HL-60/S4 treated with phorbol 12-myristate 13-acetate at 8.2 ng/mL for 4 days and 3 days (cell line): Measurements from ENCODE around the gene LIMCH1.

Experiments
- in situ Hi-C: fragments of 300-500 bp; cut with MboI; formaldehyde crosslinking; loops from 2 replicates; pipeline ENCODE4 v1.15.0; 2022; ENCODE audit warnings: low sequenced_read_pairs

Gene LIMCH1

DNA sequence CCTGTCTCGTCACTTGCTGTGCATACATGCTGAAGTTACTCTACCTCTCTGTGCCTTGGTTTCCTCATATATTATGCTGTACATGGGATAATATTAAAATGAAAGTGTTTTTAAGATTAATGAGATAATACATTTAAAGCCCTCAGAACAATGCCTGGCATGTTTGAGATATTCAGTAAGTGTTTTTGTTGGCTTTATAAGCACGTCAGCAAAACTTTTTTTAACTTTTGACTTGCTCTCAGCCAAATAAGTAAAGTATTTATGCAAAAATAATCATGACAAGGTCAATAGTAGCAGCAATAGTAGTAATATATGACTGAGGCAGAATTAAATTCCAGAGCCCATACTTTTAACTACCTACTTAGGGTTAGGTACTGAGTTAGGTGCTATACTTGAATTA lies 29.2 kb downstream of the LIMCH1 start:
- in situ Hi-C loops = no loop called here

DNA sequence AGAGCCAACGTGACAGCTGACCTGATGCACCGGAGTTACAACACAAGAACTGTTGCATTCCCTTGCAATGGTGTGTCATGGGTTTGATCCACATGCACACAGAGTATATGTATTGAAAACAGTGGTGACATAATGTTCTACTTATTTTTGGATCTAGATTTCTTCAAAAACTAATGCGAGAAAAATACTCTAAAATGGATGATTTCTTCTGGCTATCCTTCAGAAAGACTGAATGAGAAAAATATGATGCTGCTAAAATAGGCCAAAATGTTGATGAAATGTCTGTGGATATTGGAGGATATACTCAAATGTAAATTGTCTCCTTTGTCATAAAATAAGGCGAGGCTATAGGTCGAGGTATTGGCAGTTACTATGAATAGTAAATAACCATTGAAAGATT lies 30.4 kb downstream of the LIMCH1 start:
- in situ Hi-C loops = no loop called here

DNA sequence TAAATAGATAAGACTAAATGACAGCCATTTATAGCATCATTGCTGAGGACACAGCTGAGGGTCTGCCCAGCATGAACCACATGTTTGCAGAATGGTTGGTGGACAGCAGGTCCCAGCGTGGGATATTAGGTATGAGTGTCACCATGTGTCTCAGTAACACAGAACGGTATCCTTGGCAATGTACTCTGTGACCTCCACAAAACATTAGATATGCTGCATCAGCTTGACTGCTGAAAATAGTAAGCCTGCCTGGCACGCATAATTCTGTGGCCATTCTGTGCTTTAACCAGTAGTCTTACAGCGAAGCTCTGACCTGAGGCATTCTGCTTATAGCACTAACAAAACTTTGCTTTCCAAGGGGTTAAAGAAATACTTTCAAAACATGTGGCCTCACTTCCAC lies 32.0 kb downstream of the LIMCH1 start:
- in situ Hi-C loops = no loop called here

DNA sequence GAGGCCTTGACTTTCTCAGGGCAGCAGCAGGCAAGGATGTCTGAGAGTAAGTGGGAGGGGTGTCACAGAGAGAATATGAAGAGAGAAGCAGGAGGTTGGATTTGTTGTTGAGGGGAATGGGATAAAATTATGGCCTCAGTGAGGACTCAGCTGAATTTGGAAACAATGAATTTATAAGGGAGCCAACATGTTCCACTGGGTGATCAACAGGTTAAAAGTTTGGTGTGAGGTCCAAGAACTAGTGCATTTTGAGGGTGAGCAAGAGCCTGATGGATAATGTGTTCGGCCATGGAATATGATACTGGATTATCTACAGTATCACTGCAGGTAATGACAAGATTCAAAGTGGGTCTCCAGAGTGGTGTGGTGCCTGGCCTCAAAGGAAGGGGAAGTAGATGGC lies 33.5 kb downstream of the LIMCH1 start:
- in situ Hi-C loops = no loop called here

DNA sequence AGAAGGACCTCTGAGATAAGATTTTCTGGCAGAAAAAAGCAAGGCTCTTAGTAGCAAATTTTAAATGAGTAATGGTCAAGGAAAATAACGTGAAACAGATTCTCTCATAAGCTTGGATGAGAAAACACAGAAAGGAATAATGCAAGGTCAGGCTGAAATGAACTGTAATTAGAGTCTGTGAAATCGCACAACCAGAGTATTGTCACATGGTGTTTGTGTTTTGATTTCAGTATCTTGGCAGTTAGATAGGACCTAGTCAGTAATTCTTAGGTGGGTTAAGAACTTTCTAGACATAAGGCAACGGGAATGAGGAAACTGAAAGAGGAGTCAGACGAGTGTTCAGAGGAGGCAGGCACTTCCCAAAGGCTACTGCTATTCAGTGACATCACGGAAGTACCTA lies 34.6 kb downstream of the LIMCH1 start:
- in situ Hi-C loops = no loop called here

DNA sequence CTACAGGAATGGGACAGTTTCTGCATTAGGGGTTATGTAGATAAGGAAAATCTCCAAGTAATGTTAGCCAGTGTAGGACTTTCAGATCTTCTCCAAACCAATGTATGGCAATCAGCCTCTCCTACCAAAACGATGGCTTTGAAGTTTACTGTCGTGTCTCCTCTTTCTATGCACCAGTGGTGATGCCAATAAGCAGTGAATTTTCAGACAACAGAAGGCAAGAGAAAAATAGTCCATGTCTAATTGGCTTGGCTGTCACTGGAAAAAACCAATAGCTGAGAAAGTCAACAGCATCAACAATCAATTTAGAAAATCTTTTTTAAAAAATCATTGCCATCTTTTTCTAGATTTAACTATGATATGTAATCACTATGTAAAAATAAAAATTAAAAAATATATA lies 35.0 kb downstream of the LIMCH1 start:
- in situ Hi-C loops = no loop called here

DNA sequence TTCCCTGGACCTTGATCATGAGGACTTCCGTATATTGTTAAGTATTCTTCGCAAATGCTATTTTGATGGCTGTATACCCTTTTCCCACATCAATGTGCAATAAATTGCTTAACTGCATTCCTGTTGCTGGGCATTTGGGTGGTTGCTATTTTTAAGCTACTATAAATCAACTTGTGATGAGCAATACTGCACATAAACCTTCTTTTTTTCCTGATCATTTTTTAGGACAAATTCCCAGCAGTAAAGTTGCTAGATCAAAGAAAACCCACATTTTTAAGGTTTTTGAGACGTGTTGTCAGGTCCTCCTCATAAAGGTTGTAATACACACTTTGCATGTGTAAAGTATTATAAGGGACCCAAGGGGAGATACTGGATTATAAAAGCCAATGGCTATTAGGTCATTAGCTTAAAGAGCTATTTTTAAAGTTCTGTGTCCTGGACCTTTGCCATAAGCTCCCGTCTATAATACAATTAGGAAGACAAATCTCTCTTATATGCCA lies 35.6 kb downstream of the LIMCH1 start:
- in situ Hi-C loops = no loop called here

DNA sequence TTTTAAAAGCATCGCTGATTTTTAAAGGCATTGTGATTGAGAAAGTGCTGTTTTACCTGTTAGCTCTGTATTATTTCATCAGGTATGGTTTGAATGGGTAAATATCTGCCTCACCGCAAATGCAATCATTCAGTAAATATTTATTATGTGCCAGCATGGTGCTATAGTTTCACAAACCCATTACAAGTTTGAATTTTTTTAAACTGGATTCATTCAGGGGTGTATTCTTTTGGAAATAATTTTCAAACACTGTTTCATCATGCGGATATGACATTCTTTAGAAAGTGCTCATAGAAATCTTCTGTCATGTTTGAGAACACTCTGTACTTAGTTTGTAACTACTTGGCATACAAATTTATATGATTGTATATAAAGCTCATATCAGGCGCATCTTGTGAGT lies 37.2 kb downstream of the LIMCH1 start:
- in situ Hi-C loops = no loop called here

DNA sequence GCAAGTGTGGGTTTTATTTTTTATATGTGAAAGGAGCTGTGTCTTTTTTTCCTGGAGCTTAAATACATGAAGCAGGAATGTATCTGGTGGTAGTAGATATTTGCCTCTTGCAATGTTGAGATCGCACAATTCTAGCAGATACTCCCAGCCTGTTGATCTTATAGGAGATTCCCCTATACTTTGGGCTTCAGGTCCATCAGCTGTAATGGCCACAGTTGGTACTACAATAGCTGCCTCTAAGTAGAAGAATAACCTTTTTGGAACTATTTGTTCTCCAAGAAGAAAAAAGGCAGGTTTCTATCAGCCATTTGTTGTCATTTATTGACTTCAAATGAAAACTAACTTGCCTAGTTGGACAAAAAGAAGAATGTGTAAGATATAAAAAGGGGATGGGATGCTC lies 37.7 kb downstream of the LIMCH1 start:
- in situ Hi-C loops = no loop called here

DNA sequence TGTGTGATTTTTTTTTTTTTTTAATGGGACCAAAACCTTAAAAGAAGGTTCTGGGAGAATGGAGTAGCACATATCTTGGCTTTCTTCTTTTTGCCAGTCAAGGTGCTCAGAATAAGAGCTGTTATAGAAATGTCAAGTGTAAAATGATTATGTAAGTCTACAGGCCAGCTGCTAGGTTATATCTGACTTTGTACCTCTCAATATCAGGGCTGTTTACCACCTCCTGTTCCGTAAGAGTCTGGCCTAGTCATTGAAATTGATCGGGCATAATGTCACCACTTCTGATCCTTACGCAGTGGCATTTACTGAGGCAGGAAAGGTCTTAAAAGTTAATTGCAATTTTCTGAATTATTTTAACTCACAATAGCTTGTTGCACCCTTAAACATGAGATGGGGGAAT lies 41.1 kb downstream of the LIMCH1 start:
- in situ Hi-C loops = no loop called here

DNA sequence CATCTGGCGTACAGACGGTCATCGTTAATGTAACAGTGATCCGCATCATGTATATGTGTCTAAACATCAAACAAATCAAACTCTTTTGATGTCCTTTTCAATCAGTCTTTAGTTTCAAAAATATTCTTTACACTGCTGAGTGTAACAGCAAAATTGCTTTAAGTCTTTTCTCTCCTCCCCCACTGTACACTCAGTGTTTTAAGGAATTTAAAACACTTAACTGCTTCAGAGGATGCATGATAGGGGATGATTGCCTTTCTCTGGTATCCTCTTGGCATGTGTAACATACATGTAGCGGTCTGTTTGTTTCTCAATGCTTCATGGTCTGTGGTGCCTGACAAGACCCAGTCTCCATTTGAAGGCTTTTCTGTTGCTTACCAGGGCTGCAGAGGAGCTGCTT lies 41.6 kb downstream of the LIMCH1 start:
- in situ Hi-C loops = no loop called here

DNA sequence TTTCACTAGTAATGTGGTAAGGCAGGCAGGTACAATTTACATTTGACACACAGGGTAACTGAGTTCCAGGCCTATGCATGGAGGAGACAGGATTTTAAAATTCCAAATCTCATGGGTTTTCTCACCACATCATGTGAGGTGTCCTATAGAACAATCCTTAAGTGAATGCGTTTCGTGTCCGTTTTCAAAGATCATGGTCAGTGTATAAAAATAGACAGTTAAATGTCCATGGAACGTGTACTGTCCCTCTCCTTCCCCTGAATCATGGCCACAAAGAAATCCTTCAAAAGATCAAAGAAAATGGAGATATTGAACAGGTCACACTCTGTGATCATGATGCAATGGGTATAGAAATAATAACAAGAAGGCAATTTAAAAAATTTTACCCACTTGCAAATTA lies 42.0 kb downstream of the LIMCH1 start:
- in situ Hi-C loops = no loop called here

DNA sequence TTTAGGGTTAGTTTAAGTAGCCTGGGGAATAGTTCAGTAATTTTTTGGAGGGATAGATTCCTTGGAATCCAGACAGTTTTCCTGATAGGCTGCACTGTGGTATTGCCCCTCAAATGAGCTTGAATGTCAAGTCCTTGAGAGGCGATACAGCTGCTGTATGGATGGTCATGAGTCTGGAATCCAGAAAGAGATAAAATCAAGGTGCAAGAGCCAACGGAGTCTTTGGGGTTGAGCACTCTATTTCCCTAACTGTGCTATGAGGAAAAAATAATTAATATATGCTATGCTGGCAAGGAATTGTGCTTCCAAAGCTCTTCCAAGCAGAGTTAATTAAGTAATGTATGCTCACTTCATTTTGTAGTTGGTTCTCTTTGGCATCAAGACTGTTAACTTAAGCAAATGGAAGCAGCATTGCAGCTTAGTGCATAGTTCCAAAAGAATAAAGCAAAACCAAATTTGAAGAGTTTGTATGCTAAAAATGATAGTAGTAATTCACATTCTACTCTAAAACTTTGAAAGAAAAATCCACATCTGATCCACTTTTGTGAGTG lies 48.8 kb downstream of the LIMCH1 start:
- in situ Hi-C loops = no loop called here

DNA sequence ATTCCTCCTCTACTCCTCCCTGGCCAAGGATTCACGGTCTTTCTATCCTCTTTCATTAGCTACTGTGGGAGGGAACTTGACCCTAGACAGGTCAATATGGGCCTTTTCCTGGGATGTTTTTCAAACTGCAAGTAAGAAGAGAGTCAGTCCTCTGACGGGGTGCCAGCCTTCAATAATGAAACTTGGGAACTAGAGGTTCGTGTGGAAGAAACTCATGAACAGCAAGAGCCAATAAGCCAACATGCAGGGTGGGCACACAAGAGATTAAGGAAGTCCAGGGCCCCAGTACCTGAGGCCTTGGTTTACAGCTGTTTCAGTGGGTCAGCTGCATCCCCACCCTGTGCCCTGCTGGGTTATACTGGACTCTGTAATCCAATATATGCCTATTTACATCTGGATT lies 49.3 kb downstream of the LIMCH1 start:
- in situ Hi-C loops = no loop called here

DNA sequence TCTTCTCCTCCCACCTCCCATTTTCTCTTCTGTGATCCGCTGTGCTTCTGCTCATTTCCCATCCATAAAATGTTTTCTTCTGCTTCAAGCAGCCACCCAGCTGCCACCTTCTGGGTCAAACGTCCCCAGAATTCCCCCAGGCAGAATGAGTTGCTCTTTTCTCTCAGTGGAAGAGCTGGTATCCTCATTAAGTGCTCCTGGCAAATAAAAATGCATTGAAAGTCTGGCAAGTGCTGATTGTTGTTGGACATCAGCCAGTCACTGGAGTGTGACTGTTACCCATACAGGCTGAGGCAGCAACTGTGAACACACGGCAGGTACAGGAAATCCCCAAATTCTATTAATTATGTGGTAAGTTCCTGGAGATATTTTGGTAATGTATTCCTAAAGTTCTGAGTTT lies 52.6 kb downstream of the LIMCH1 start:
- in situ Hi-C loops = no loop called here

DNA sequence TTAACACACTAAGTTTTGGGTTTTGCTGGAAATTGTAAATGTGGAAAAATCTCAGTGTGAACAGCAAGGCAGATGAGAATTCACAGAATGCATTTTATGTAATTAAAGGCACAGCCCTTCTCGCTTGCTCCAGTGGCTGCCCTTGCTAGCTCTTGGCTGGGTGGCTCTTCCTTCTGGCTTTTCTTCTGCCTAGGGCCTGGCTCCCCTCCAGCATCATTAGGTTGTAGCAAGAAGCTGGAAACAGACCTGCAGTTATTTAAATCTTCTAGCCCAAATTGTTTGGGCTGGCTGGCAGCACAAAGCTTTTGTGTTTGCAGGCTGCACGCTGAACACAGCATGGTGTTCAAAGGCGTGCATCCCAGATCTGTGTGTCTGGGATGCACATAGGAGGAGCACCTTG lies 56.5 kb downstream of the LIMCH1 start:
- in situ Hi-C loops = no loop called here

DNA sequence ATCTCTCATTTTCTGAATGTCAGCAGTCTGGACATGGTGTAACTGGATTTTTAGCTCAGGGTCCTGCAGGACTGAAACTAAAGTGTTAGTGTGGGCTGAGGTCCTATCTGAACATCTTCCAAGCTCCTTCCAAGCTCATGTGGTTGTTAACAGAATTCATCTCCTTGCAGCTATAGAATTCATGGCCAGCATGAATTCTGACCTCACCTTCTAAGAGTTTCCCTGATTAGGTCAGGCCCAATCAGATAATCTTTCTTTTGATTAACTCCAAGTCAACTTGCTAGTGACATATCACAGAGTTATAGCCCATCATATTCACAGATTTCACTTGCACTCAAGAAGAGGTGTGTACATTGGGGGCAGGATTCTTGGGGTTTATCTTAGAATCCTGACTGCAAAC lies 59.5 kb downstream of the LIMCH1 start:
- in situ Hi-C loops = no loop called here

DNA sequence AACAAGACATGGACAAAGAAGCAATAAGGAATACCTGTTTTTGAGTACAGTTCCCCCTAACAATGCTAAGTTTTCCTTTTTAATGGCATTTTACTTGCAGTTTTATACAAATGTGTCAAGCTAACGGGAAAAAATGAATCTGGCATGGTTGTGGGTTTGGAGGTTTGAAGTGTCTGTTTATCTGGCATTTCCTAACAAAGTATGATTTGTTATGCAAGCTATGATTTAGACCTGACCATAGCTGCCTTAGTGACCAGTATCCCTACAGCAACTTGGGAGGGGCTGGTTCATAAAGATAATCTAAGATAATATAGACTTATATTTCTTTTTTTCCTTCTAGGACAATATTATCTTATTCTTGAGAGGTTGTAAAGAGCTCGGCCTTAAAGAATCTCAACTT lies 60.6 kb downstream of the LIMCH1 start:
- in situ Hi-C loops = no loop called here

DNA sequence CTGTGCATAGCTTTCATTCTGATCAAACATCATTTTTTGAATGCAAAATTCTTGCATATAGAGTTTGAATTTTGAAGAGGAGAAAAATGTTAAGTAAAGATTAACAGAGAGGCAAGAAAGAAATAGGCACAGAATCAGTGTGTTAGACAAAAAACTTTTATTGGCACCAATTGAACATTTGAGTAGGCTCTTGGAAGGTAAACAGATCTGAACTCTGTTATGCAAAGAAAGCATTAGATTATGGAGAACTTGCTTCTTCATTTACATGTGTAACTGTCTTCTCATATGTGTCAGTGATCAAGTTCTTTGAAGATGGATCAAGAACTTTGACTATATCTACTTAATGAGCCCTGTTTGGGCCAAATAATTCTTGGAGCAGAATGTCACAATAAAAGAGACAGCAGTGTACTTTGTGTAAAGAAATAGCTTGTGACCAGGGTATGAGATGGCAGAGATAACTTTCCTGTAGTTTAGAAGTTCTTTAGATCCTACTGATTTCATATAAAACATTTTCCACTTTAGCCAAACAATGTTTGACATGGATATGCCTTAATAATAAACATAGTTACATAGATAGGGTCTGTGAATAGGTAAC lies 61.3 kb downstream of the LIMCH1 start:
- in situ Hi-C loops = no loop called here

DNA sequence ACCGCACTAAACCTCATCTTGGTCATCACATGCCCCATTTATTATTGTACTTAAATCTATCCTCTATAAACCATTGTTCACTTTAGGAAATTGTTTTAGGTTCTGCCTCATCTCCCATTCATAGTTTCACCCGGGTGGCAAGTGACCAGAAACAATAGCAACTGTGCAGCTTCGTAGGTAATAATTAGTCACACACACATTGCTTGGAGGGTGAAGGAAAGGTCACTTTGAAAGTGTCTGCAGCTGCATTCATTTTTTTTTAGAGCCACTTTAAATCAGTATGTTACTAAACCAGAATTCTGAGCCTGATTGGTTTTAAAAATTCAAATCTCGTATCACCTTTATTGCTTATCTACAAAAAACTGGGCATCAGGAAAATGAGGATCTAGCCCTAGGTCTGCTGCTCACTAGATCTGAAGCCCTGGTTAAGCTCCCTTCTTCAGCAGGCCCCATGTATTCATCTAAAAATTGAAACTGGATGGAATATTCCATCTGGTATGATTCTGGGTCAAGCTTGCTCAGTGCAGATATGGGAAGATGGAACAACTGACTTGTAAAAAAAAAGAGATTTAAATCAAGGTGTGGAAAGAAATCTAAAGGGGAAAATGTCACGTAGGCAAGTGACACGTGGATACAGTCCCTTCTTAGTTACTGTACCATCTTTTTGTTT lies 62.4 kb downstream of the LIMCH1 start:
- in situ Hi-C loops = no loop called here

DNA sequence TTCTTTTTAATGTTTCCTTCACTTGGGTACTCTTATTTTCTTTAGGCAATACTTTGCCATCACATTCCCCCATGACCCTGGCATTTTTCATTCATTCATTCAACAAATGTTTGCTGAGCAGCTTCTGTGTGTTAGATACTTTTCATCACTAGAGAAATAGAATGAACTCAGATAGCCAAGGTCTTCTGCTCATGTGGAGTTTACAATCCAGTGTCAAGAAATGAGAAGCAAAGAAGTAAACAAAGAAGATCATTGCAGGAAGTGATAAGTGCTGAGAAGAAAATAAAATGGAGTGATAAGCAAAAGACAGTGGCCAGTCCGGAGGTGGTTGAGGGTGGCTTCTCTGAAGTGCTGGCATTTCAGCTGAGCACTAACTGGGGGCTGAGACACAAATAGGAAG lies 63.1 kb downstream of the LIMCH1 start:
- in situ Hi-C loops = no loop called here

DNA sequence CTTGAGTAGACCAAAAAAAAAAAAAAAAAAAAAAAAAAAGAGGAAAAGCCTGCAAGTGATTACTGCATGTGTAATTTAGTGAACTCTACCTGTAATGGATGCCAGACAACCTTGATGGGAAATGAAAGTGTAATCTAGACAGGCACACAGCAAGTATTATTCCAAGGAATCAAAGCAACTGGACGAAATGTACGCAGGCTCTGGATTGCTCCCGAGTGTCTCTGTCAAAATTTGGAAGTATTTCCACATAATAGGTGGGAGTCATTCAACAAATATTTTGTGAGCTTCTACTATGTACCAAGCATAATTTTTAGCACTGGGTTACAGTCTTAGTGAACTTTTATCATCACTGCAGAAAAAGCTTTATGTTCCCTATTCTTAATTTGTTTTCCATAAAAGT lies 64.2 kb downstream of the LIMCH1 start:
- in situ Hi-C loops = no loop called here
